ENCODE results near the gene SAMD14.

Gene SAMD14

GRCh38 chr17:50118828-50119218, 11.1 kb downstream of the SAMD14 start:
- TF ChIP-seq ZFX (IDR thresholded peaks at IDR 0.05) (no peak), CTCF (conservative IDR thresholded peaks at IDR 0.05) (no peak)

GRCh38 chr17:50118076-50118827, 11.7 kb downstream of the SAMD14 start:
- TF ChIP-seq ZFX (IDR thresholded peaks at IDR 0.05), result no peak
- no peak for TF ChIP-seq CTCF (conservative IDR thresholded peaks at IDR 0.05)
- no peak overlapping the region; the same call in 1 of the 2 replicates for H3K27ac ChIP-seq

More at GRCh38 chr17:50118828-50119218, 11.1 kb downstream of the SAMD14 start:
- no peak overlapping the region for H3K27ac ChIP-seq

- H3K27ac ChIP-seq, result peak overlapping the region; percentile 9; the same call in 1 of the 2 replicates
- no peak for TF ChIP-seq ZFX (IDR thresholded peaks at IDR 0.05)
- no peak for TF ChIP-seq CTCF (conservative IDR thresholded peaks at IDR 0.05)
These were observed 12.5 kb downstream of the SAMD14 start for GRCh38 chr17:50117202-50118051.

GRCh38 chr17:50115756-50116155, 14.2 kb downstream of the SAMD14 start:
- TF ChIP-seq CTCF (conservative IDR thresholded peaks at IDR 0.05) (no peak), ZFX (IDR thresholded peaks at IDR 0.05) (no peak)
- H3K27ac ChIP-seq, result no peak overlapping the region

- TF ChIP-seq CTCF (conservative IDR thresholded peaks at IDR 0.05), result no peak; the same call in 1 of the 2 replicates
- no peak for TF ChIP-seq ZFX (IDR thresholded peaks at IDR 0.05)
These were observed 15.1 kb downstream of the SAMD14 start for GRCh38 chr17:50114849-50115357.

GRCh38 chr17:50114401-50114800, 15.6 kb downstream of the SAMD14 start:
- TF ChIP-seq CTCF (conservative IDR thresholded peaks at IDR 0.05) (no peak), ZFX (IDR thresholded peaks at IDR 0.05) (no peak)
- H3K27ac ChIP-seq, result no peak overlapping the region

More at GRCh38 chr17:50114849-50115357, 15.1 kb downstream of the SAMD14 start:
- H3K27ac ChIP-seq, result no peak overlapping the region

Data from C4-2B (cell line).